Endothelial cell of umbilical vein (primary cell): ENCODE measurements around the gene SLC12A5. TPM values are rescaled to one million over a fixed set of nuclear protein-coding genes. Genes with fewer than 3 reads are reported as not detected.

ENCODE experiments used
- BruUV-seq: library from RNA; stranded (reverse); fragments of 400-500 nt; replicated peaks from 2 replicates; lab custom pipeline; 2021; lab: Mats Ljungman, UMichigan
- CTCF ChIA-PET: fragments of 300-600, 350-600 bp; sonication (Branson Sonifier 250); formaldehyde crosslinking; loops from one replicate; lab custom pipeline; 2021; ENCODE audit warnings: antibody characterized with exemption, inconsistent platforms; lab: Charles Lee
- POLR2A ChIA-PET: fragments of 300-600, 350-600 bp; sonication (Branson Sonifier 250); formaldehyde crosslinking; loops from one replicate; lab custom pipeline; 2021; ENCODE audit warnings: antibody characterized with exemption, inconsistent platforms; lab: Charles Lee
- DNase-seq: peaks from one replicate; pipeline ENCODE4 v3.0.0-alpha.2; 2011; ENCODE audit warnings: low read depth, low spot score
- FAIRE-seq: peaks from 2 replicates; lab custom pipeline; 2011; peaks lifted over from hg19 to GRCh38; lab: Jason Lieb, UNC
- H2AFZ ChIP-seq: 2 replicates; pipeline ENCODE4 v1.6.0; 2012; ENCODE audit warnings: low read depth, low read length, control low read depth, inconsistent platforms
- H3K27ac ChIP-seq: 2 replicates; pipeline ENCODE4 v1.5.1; 2011; ENCODE audit warnings: low read depth, mild to moderate bottlenecking, control low read depth, low read length, moderate library complexity; ENCODE audit not compliant: insufficient read depth
- H3K27me3 ChIP-seq, 2 experiments: 2 replicates each; pipeline versions ENCODE4 v1.6.0 to v1.6.1; 2011; ENCODE audit warnings: low read length in 2 of 2, mixed read lengths in 1 of 2; ENCODE audit not compliant: control insufficient read depth in 2 of 2, insufficient read depth in 2 of 2
- H3K36me3 ChIP-seq, 2 experiments: 2 replicates in 1 of 2; 3 replicates in 1 of 2; pipeline ENCODE4 v1.5.1; 2011; ENCODE audit warnings: low read length in 2 of 2, mild to moderate bottlenecking in 1 of 2, moderate library complexity in 1 of 2; ENCODE audit not compliant: control insufficient read depth in 2 of 2, insufficient read depth in 2 of 2; ENCODE audit errors: extremely low read depth in 1 of 2
- H3K4me1 ChIP-seq: 3 replicates; pipeline ENCODE4 v1.5.1; 2011; ENCODE audit warnings: mild to moderate bottlenecking, low read length; ENCODE audit not compliant: control insufficient read depth, insufficient read depth; ENCODE audit errors: extremely low read depth
- H3K4me2 ChIP-seq: 2 replicates; pipeline ENCODE4 v1.6.1; 2011; ENCODE audit warnings: low read length, control low read depth, mixed read lengths; ENCODE audit not compliant: insufficient read depth
- H3K4me3 ChIP-seq, 3 experiments: fragments of 200-600 bp in 1 of 3; sonication (generic), shearing (Covaris generic) in 1 of 3; replicated peaks in 1 of 3; 2 replicates each; pipeline ENCODE4 v1.5.1; 2011 to 2016; ENCODE audit warnings: control low read depth in 3 of 3, low read length in 3 of 3, mild to moderate bottlenecking in 2 of 3, inconsistent platforms in 1 of 3, low read depth in 1 of 3, moderate library complexity in 1 of 3; ENCODE audit not compliant: insufficient read depth in 1 of 3
- H3K79me2 ChIP-seq: 2 replicates; pipeline ENCODE4 v1.6.0; 2012; ENCODE audit warnings: low read length, inconsistent platforms; ENCODE audit not compliant: control insufficient read depth, insufficient read depth
- H3K9ac ChIP-seq: replicated peaks from 2 replicates; pipeline ENCODE3; 2011; ENCODE audit warnings: low read length, control low read depth; ENCODE audit not compliant: insufficient read depth; ENCODE audit errors: extremely low read depth
- H3K9me1 ChIP-seq: replicated peaks from 3 replicates; pipeline ENCODE4 v1.6.0; 2011; ENCODE audit warnings: mild to moderate bottlenecking, low read length; ENCODE audit not compliant: control insufficient read depth, insufficient read depth; ENCODE audit errors: extremely low read depth
- H3K9me3 ChIP-seq: replicated peaks from 2 replicates; pipeline ENCODE4 v1.5.1; 2012; ENCODE audit warnings: low read length, inconsistent platforms; ENCODE audit not compliant: control insufficient read depth, insufficient read depth
- H4K20me1 ChIP-seq: replicated peaks from 2 replicates; pipeline ENCODE3; 2011; ENCODE audit warnings: mild to moderate bottlenecking, low read length; ENCODE audit not compliant: control insufficient read depth, insufficient read depth; ENCODE audit errors: extremely low read depth
- EZH2 ChIP-seq: IDR thresholded peaks from 2 replicates; pipeline ENCODE4 v1.6.1; 2012; ENCODE audit warnings: borderline replicate concordance, low read depth, mild to moderate bottlenecking, moderate library complexity, low read length, inconsistent platforms; ENCODE audit not compliant: severe bottlenecking
- FOS ChIP-seq: IDR thresholded peaks from 2 replicates; pipeline ENCODE4 v1.6.1; 2011; ENCODE audit warnings: mild to moderate bottlenecking, low read length, moderate library complexity, borderline replicate concordance; ENCODE audit not compliant: insufficient read depth
- GATA2 ChIP-seq: IDR thresholded peaks from 2 replicates; pipeline ENCODE4 v1.7.0; 2011; ENCODE audit warnings: low read depth, mild to moderate bottlenecking, moderate library complexity, mixed read lengths, low read length; ENCODE audit not compliant: insufficient read length, insufficient read depth
- JUN ChIP-seq: IDR thresholded peaks from 2 replicates; pipeline ENCODE4 v1.6.1; 2011; ENCODE audit warnings: borderline replicate concordance, low read depth; ENCODE audit not compliant: insufficient read length, insufficient read depth
- MYC ChIP-seq: IDR thresholded peaks from one replicate; pipeline ENCODE4 v1.6.1; 2011; ENCODE audit warnings: mild to moderate bottlenecking, low read depth, low read length
- POLR2A ChIP-seq: IDR thresholded peaks from 2 replicates; pipeline ENCODE4 v1.6.1; 2012; ENCODE audit warnings: low read depth, mild to moderate bottlenecking, control low read depth, low read length
- POLR2AphosphoS5 ChIP-seq: IDR thresholded peaks from 2 replicates; pipeline ENCODE4 v1.6.1; 2012; ENCODE audit warnings: low read depth, mild to moderate bottlenecking, control low read depth, low read length, moderate library complexity; ENCODE audit not compliant: insufficient read depth
- dilution Hi-C: fragments of 300-500 bp; cut with MboI; formaldehyde crosslinking; loops from one replicate; pipeline ENCODE4 v1.15.0; 2019; ENCODE audit warnings: low sequenced_read_pairs; ENCODE audit not compliant: extremely low pct_ligation_motif_present
- intact Hi-C: fragments of 100-400 bp; cut with micrococcal nuclease; formaldehyde crosslinking; loops from one replicate; pipeline ENCODE4 v1.10.0; 2022
- polyA plus RNA-seq, 4 experiments: library from polyadenylated mRNA; depleted of rRNA in 3 of 4; stranded (reverse) in 3 of 4; unstranded in 1 of 4; fragments of >200 nt; gene quantifications; 2 replicates each; pipeline versions ENCODE4 v1.2.1 to v1.2.3, GENCODE V29; 2011 to 2012; ENCODE audit warnings: missing spikeins in 1 of 4
- total RNA-seq: library from RNA; stranded (reverse); gene quantifications from 2 replicates; pipeline ENCODE4 v1.2.3, GENCODE V29; 2021
- TF ChIP-seq, protein P1 (sequence below): IDR thresholded peaks from 2 replicates; pipeline ENCODE4 v1.6.1; 2011; ENCODE audit not compliant: insufficient read depth, insufficient read length
- TF ChIP-seq, protein P2 (sequence below), 2 donors: IDR thresholded peaks; 1 replicate in 1 of 2; 2 replicates in 1 of 2; pipeline ENCODE4 v1.5.1; 2011; ENCODE audit warnings: low read length in 2 of 2, mild to moderate bottlenecking in 2 of 2, moderate library complexity in 2 of 2, control low read depth in 1 of 2, inconsistent platforms in 1 of 2, low read depth in 1 of 2; ENCODE audit not compliant: insufficient read depth in 1 of 2; ENCODE audit errors: extremely low read depth in 1 of 2

Gene SLC12A5
- total and polyA plus RNA-seq, 2 donors (not counting 3 experiments of a cell fraction or from before 2014, with no cell fraction given) = 1.6 to 2.3 TPM

DNA sequence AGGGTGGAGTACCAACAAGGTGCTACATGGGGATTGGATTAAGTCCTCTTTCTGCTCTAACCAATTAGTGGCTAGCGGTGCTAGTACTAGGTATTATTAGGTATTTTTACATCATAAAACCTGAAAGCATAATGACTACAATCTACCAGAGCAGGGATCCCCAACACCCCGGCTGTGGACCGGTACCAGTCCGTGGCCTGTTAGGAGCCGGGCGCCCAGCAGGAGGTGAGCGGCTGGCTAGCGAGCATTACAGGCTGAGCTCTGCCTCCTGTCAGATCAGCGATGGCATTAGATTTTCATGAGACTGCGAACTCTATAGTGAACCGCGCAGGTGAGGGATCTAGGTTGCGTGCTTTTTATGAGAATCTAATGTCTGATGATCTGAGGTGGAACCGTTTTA is 80.0 kb downstream of the SLC12A5 start:
- Histone ChIP-seq H3K27me3 (peaks cover 24 to 36% of the 10 kb centered on the region in 2 experiments), H3K27ac (no peak overlapping the region), H3K4me2 (no peak overlapping the region), H3K9me3 (no peaks in the 10 kb centered on the region), H2AFZ (no peak overlapping the region), H4K20me1 (no peaks in the 10 kb centered on the region), H3K79me2 (no peaks in the 10 kb centered on the region), H3K9ac (no peak overlapping the region), H3K36me3 (no peaks in the 10 kb centered on the region), H3K4me3 (no peak overlapping the region), H3K9me1 (no peaks in the 10 kb centered on the region), H3K4me1 (no peaks in the 10 kb centered on the region)
- ChIA-PET CTCF (interaction anchor here (1.0 to 2.2 kb wide), 2 partner anchors 15 to 19 kb away, joined by 3 to 5 read pairs; no protein-coding TSS in a partner anchor), POLR2A (no interaction called here)
- dilution Hi-C loops = no loop called here
- no TSS peak for BruUV-seq
- DNase-seq (no peak), FAIRE-seq (no peak)
- intact Hi-C loops = no loop called here
- TF ChIP-seq, protein P1, sequence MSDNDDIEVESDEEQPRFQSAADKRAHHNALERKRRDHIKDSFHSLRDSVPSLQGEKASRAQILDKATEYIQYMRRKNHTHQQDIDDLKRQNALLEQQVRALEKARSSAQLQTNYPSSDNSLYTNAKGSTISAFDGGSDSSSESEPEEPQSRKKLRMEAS = no peak
- TF ChIP-seq GATA2 (no peak), MYC (no peak), POLR2AphosphoS5 (no peak), FOS (no peak), POLR2A (no peak), JUN (no peak), EZH2 (no peak)
- TF ChIP-seq, protein P2, sequence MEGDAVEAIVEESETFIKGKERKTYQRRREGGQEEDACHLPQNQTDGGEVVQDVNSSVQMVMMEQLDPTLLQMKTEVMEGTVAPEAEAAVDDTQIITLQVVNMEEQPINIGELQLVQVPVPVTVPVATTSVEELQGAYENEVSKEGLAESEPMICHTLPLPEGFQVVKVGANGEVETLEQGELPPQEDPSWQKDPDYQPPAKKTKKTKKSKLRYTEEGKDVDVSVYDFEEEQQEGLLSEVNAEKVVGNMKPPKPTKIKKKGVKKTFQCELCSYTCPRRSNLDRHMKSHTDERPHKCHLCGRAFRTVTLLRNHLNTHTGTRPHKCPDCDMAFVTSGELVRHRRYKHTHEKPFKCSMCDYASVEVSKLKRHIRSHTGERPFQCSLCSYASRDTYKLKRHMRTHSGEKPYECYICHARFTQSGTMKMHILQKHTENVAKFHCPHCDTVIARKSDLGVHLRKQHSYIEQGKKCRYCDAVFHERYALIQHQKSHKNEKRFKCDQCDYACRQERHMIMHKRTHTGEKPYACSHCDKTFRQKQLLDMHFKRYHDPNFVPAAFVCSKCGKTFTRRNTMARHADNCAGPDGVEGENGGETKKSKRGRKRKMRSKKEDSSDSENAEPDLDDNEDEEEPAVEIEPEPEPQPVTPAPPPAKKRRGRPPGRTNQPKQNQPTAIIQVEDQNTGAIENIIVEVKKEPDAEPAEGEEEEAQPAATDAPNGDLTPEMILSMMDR (IDR thresholded peaks at IDR 0.05; ENCODE audit: extremely low read depth in 1 of 2, insufficient read depth in 1 of 2, low read depth in 1 of 2, low read length in 2 of 2) = no peak

Other genes starting within 250 kb of the SLC12A5 start
- not detected in 2 replicates for gene WFDC3, start 237.3 kb upstream of the SLC12A5 start, total RNA-seq
- 0.39 TPM in 1 of 2 replicates, not detected in the other for gene WFDC3, start 237.3 kb upstream of the SLC12A5 start, polyA plus RNA-seq
- 31.9 and 33.7 TPM in 2 replicates for gene DNTTIP1, start 237.3 kb upstream of the SLC12A5 start, total RNA-seq
- 38.4 and 40.5 TPM in 2 replicates for gene DNTTIP1, start 237.3 kb upstream of the SLC12A5 start, polyA plus RNA-seq
- gene UBE2C, start 216.6 kb upstream of the SLC12A5 start, total RNA-seq = 108 and 129 TPM in 2 replicates
- 130 and 135 TPM in 2 replicates for gene UBE2C, start 216.6 kb upstream of the SLC12A5 start, polyA plus RNA-seq
- gene TNNC2, start 201.9 kb upstream of the SLC12A5 start, total RNA-seq = not detected in 2 replicates
- gene TNNC2, start 201.9 kb upstream of the SLC12A5 start, polyA plus RNA-seq = 0.19 and 0.26 TPM in 2 replicates
- 11.9 and 14.9 TPM in 2 replicates for gene SNX21, start 195.4 kb upstream of the SLC12A5 start, total RNA-seq
- 11.6 and 14.8 TPM in 2 replicates for gene SNX21, start 195.4 kb upstream of the SLC12A5 start, polyA plus RNA-seq
- 15.5 and 15.8 TPM in 2 replicates for gene ACOT8, start 171.8 kb upstream of the SLC12A5 start, total RNA-seq
- 50.9 and 58.8 TPM in 2 replicates for gene ACOT8, start 171.8 kb upstream of the SLC12A5 start, polyA plus RNA-seq
- 4.2 and 4.4 TPM in 2 replicates for gene ZSWIM3, start 171.6 kb upstream of the SLC12A5 start, total RNA-seq
- 3.8 and 4.5 TPM in 2 replicates for gene ZSWIM3, start 171.6 kb upstream of the SLC12A5 start, polyA plus RNA-seq
- 10.0 and 11.3 TPM in 2 replicates for gene ZSWIM1, start 148.0 kb upstream of the SLC12A5 start, total RNA-seq
- 8.5 and 9.4 TPM in 2 replicates for gene ZSWIM1, start 148.0 kb upstream of the SLC12A5 start, polyA plus RNA-seq
- 1.3 TPM in 1 of 2 replicates, not detected in the other for gene SPATA25, start 141.6 kb upstream of the SLC12A5 start, total RNA-seq
- 0.69 and 1.0 TPM in 2 replicates for gene SPATA25, start 141.6 kb upstream of the SLC12A5 start, polyA plus RNA-seq
- gene NEURL2, start 138.0 kb upstream of the SLC12A5 start, total RNA-seq = 5.4 and 6.5 TPM in 2 replicates
- gene NEURL2, start 138.0 kb upstream of the SLC12A5 start, polyA plus RNA-seq = 2.8 and 4.5 TPM in 2 replicates
- 156 and 169 TPM in 2 replicates for gene CTSA, start 137.9 kb upstream of the SLC12A5 start, total RNA-seq
- 409 and 427 TPM in 2 replicates for gene CTSA, start 137.9 kb upstream of the SLC12A5 start, polyA plus RNA-seq
- 61.9 and 62.1 TPM in 2 replicates for gene PLTP, start 117.1 kb upstream of the SLC12A5 start, total RNA-seq
- gene PLTP, start 117.1 kb upstream of the SLC12A5 start, polyA plus RNA-seq = 118 TPM in 2 replicates
- gene PCIF1, start 94.5 kb upstream of the SLC12A5 start, total RNA-seq = 25.8 and 27.2 TPM in 2 replicates
- 26.4 and 27.6 TPM in 2 replicates for gene PCIF1, start 94.5 kb upstream of the SLC12A5 start, polyA plus RNA-seq
- gene ZNF335, start 57.0 kb upstream of the SLC12A5 start, total RNA-seq = 22.8 and 23.9 TPM in 2 replicates
- 17.3 and 20.4 TPM in 2 replicates for gene ZNF335, start 57.0 kb upstream of the SLC12A5 start, polyA plus RNA-seq
- not detected in 2 replicates for gene MMP9, start 20.3 kb upstream of the SLC12A5 start, total RNA-seq
- not detected in 2 replicates for gene MMP9, start 20.3 kb upstream of the SLC12A5 start, polyA plus RNA-seq
- 34.2 and 39.5 TPM in 2 replicates for gene NCOA5, start 60.7 kb downstream of the SLC12A5 start, total RNA-seq
- gene NCOA5, start 60.7 kb downstream of the SLC12A5 start, polyA plus RNA-seq = 30.3 and 32.0 TPM in 2 replicates
- gene CD40, start 89.1 kb downstream of the SLC12A5 start, total RNA-seq = 33.1 and 36.6 TPM in 2 replicates
- 38.3 and 43.9 TPM in 2 replicates for gene CD40, start 89.1 kb downstream of the SLC12A5 start, polyA plus RNA-seq